GM18508 (cell line): ENCODE data around the gene GSTA4.
"Not testable (repeated sequence)": the region's sequence is repeated elsewhere in the genome, so short reads cannot be mapped to it uniquely, and the experiment has no call there.

Source experiments
- ATAC-seq: cut with Tn5 transposase; IDR thresholded peaks from one replicate; pipeline ENCODE4 v1.9.1; 2021; ENCODE audit warnings: moderate number of reproducible peaks; ENCODE audit not compliant: insufficient read depth, unreplicated experiment

The GSTA4 gene

DNA sequence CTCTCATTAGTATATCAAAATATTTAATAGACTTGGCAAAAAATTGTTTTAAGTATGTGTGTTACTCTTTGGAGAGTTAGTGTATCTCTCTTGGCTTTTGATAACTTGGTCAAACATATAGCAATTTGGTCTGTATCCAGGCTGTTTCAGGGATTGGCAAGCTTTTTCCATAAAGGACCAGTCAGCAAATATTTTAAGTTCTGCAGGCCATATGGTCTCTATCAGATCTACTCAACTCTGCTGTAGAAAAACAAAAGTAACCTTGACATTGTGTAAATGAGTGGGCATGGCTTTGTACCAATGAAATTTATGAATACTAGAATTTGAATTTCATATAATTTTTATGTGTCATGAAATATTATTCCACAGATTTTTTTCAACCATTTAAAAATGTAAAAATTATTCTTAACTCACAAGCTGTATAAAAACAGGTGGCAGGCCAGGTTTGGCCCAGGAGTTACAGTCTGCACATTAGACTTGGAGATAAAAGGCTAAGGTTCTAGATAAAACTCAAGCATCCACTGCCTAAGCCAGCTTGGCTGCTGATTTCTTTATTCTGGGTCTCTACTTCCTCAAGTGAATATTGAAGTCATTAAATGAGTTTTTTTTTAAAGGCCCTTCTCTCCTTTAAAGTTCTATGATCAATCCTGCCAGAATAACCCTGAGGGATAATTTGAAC is 13.7 kb downstream of the GSTA4 start:
- ATAC-seq, result no peak

- no peak for ATAC-seq
Measured at GRCh38 chr6:52976591-52977035, 18.5 kb downstream of the GSTA4 start.

DNA sequence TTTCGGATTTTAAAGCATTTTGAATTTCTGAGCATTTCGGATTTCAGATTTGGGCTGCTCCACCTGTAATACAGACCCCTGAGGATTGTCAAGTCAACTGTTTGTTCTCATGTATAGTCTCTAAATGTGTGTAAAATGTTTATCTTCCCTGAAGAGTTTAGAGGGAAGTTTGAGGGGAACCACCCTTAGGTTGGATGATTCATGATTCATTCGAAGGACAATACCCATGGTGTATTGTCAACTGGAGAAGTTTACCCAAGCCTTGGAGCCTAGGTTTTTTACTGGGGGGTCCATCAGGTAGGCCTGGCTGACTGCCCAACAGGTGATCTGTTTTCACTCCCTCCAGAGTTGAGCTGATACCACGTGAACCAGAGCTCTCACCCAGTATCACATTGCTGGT is 18.9 kb downstream of the GSTA4 start:
- ATAC-seq, result no peak

GRCh38 chr6:52975580-52975979 is 19.5 kb downstream of the GSTA4 start:
- ATAC-seq, result no peak

- no peak for ATAC-seq
Measured at GRCh38 chr6:52972989-52973388, 22.1 kb downstream of the GSTA4 start.

DNA sequence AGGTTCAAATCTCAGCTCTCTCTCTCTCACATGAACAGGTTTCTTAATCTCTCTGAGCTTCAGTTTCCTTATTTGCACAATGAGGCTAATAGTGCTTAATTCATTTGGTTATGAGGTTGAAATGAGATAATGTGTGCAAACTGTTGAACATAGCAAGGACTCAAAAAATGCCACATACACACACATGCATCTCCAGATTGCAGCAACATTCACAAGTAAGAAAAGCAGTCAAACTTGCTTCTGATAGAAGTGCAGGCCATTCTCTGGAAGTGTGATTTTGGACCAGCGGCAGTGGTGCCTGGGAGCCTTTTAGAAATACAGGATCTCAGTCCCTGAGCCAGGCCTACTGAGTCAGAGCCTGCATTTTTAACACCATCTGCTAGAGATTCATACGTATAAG is 25.7 kb downstream of the GSTA4 start:
- ATAC-seq, result no peak

- ATAC-seq, result no peak
Measured at GRCh38 chr6:52966101-52966500, 29.0 kb downstream of the GSTA4 start.

DNA sequence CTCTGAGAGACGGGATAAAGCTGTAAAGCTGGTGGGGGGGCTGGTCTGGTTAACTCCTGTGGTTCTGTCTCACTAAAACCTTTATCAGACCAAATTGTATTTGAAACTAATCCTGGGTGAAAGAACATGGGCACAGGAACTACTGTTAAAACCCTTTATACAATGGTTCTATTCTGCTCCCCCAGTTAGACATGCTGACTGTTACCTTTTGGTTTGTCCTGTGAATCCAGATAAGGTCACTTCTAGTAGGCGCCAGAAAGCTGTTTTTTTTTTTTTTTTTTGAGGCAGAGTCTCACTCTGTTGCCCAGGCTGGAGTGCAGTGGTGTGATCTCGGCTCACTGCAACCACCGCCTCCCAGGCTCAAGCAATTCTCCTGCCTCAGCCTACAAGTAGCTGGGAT is 29.7 kb downstream of the GSTA4 start:
- ATAC-seq, result no peak

- ATAC-seq, result no peak
Measured at GRCh38 chr6:52964318-52964717, 30.8 kb downstream of the GSTA4 start.

GRCh38 chr6:52962701-52963100 is 32.4 kb downstream of the GSTA4 start:
- ATAC-seq, result no peak

GRCh38 chr6:52961022-52961421 is 34.1 kb downstream of the GSTA4 start:
- ATAC-seq, result not testable (repeated sequence)

GRCh38 chr6:52960211-52960610 is 34.9 kb downstream of the GSTA4 start:
- ATAC-seq, result not testable (repeated sequence)

- no peak for ATAC-seq
Measured at GRCh38 chr6:52958546-52959255, 36.4 kb downstream of the GSTA4 start.

DNA sequence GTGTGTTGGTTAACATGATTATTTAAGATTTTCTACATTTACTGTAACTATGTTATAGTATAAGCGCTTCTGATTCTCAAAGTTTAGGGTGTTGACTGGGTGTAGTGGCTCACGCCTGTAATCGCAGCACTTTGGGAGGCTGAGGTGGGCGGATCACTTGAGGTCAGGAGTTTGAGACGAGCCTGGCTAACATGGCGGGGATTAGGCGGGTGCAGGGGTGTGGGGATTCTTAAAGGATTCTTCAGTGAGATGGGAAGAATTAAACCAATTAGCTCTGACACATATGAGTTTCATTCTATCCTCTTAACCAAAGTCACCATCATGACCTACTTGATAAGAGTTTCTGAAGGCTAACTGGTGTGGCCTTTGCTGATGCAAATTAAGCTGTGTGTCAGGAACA is 39.2 kb downstream of the GSTA4 start:
- ATAC-seq, result no peak

GRCh38 chr6:52953911-52954839 is 40.9 kb downstream of the GSTA4 start:
- ATAC-seq, result no peak

DNA sequence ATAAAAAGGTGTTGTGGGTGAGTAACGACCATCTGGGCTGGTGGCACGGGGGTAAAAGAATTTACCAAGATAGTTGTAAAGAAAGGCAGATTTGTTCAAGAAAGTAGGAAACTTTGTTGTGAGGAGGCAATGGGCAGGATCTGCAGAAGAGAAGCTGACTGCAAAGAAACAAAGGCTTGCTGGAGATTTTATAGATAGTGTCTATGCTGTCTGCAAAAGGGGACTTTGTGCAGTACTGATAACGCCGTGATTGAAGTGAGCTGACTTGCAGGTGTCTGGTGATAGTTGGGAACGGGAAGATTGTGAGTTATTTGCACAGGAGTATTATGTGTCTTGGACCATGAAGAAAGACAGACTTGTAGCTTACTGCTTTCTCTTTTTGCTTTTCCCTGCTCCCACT is 48.8 kb downstream of the GSTA4 start:
- no peak for ATAC-seq

DNA sequence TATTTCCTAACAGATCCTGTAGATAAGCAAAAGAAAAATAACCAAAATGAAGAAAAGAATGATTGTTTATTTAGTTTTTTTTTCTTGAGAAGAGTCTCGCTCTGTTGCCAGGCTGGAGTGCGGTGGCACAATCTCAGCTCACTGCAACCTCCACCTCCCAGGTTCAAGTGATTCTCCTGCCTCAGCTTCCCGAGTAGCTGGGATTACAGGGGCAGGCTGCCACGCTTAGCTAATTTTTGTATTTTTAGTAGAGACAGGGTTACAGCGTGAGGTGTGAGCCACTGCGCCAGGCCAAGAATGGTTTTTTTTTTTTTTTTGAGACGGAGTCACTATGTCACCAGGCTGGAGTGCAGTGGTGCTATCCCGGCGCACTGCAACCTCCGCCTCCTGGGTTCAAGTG is 52.3 kb downstream of the GSTA4 start:
- ATAC-seq, result not testable (repeated sequence)

- ATAC-seq, result no peak
Measured at GRCh38 chr6:52942221-52942620, 52.9 kb downstream of the GSTA4 start.

GRCh38 chr6:52937908-52938307 is 57.2 kb downstream of the GSTA4 start:
- no peak for ATAC-seq

- ATAC-seq, result no peak
Measured at GRCh38 chr6:52933778-52934177, 61.3 kb downstream of the GSTA4 start.

DNA sequence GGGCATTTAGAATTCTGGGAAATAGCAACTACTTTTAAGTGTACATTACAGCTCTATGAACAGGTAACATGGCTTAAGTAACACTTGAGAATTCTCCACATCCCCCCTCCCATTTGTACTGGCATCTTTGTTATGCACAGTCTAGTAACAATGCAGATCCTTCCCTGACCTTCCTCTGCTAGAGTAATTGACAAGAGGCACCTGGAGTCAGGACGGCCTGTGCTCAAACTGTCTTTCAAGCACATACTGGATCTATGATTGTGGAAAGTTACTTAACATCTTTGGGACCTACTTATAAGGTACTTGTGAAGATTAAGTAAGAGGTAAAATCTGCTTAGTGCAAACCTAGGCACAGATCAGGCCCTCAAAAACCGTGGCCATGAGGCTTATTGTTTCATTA is 63.7 kb downstream of the GSTA4 start:
- ATAC-seq, result no peak
